NCI-H2196 treated with DMSO at 0.1 percent for 48 hours (cell line): ENCODE results near the gene TNIP2.
"Not testable (repeated sequence)": the region's sequence is repeated elsewhere in the genome, so short reads cannot be mapped to it uniquely, and the experiment has no call there.

Source experiments
- DNase-seq: peaks from one replicate; lab custom pipeline; 2025; ENCODE audit not compliant: unreplicated experiment; lab: John Stamatoyannopoulos, UW

TNIP2 gene

GRCh38 chr4:2794486-2795299 is 38.6 kb upstream of the TNIP2 start:
- DNase-seq, result no peak

DNA sequence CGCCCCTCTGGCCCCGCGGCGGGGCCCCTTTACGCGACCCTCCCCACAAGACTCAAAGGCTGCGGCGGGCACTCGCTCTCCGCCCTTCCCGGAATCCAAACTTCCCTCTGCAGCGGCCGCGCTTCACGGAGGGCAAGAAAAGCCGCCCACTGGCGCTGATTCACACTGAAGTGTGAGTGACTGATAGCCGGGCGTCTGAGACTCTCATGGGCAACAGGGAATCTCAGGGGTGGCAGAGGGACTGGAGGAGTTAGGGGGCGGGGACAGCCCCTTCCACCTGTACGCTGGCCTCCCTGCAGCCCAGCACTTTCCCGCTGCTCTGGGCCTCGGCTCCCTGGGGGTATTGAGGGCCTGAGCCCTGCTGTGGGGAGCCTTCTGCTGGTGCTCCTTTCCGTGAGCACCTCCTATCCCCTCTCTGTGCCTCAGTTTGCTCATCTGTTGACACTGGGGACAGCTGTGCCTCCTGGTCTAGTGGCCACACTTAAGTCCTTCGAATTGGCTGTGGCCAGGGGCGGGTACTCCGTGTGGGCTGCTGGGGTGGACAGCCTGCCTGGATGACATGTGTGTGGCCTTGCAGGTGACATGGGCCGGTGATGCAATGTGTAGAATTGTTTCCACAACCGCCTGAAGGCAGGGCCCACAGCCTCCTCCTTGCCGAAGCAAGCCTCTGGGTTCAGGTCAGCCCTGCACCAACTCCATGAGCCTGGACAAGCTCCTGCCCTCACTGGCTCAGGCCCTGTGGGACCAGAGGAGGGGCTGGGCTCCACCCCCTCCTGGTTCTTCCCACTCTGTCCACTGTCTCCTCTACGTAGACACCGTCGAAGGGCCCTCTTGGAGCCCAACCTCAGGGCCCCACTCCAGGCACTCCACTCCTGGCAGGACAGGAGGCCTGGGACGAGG is 37.7 kb upstream of the TNIP2 start:
- no peak for DNase-seq

DNA sequence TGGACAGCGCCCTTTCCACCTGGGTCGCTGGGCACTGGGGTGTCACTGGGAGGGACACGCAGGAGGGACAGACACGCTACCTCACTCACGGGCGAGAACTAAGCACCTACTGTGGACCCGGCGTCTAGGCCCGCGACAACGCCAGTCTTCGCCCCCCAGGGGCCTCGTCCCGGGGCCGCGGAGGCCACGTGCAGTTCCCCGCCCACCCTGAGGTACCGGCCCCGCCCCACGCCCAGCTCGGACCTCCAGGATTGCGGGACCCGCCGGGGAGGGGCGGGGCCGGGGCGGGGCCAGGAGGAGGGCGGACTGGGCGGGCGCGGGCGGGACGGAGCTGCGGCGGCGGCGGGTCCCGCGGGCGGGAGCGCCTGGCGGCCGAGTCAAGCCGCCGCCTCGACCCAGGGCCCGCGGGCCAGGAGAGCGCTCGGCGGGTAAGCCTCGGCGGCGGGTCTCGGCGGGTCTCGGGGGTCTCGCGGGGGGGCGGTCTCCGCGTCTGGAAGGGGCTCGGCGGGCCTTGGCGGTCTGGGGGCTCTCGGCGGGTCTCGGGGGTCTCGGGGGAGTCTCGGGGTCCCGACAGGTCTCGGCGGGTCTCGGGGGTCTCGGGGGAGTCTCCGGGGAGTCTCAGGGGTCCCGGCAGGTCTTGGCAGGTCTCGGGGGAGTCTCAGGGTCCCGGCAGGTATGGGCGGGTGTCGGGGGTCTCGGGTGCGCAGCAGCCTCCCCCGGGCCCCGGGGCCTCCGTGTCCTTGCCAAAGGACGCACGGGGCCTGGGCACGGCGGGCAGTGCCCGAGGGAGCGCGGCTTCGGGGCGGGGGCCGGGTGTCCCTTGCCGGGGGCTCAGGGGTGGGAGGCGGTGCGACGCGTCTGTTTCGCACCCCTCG is 36.8 kb upstream of the TNIP2 start, which contains the start of gene SH3BP2:
SH3BP2 (plus strand) TSS at position 375 of the 875 bp plus-strand sequence. CDS start 27,533 bp downstream, outside the sequence.
- DNase-seq, result no peak

DNA sequence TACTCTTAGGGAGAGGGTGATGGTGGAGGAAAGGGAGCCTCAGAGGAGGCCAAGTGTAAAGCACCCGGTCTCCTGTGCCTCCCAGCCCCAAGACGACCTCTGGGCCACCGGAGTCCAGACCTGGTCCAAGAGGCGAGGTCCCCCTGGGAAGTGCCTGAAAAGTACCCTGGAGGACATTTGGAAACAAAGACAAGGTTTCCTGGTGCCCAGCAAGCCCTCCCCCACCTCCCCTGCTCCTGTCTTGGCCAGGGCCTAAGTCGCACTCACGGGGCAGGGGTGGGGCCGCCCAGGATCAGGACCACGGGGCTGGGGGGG is 36.2 kb upstream of the TNIP2 start:
- DNase-seq, result no peak

DNA sequence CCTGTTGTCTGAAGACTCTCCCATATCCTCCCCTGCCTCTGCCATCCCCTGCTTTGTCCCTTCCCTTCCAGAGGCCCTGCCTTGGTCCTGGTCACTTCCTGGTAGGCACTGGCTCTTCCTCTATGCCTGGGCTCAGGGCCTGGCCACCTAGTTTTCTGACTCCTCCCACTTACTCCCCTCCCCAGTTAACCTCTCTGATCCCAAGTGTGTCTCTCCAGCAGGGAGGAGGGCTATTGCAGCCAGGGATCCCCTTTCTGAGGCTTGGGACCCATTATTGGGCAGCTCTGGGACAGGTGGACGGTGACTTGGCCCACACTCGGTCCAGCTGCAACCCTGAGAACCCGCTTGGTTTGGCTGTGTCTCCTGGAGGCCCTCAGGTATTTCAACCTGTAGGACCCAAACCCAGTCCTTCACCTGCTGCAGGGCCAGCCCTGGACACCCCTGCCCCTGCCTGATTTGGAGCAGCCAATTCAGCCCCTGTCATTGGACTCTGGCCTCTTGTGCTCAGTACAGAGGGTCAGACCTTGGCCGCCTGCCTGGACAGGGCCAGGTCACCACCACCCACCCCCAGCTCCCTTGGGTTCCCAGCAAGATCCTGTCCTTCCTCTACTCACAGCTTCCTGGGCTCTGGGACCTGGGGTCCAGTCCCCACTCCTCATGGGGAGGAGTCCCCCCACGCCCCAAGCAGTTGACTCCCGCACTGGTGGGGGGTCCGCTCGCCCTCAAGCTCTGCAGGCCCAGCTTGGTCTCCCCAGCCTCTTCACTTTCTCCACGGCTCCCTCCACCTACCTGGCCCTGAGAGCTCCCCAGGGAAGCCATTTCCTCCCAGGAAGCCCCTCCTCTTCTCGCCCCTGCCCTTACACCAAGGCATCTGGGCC is 35.6 kb upstream of the TNIP2 start:
- no peak for DNase-seq

DNA sequence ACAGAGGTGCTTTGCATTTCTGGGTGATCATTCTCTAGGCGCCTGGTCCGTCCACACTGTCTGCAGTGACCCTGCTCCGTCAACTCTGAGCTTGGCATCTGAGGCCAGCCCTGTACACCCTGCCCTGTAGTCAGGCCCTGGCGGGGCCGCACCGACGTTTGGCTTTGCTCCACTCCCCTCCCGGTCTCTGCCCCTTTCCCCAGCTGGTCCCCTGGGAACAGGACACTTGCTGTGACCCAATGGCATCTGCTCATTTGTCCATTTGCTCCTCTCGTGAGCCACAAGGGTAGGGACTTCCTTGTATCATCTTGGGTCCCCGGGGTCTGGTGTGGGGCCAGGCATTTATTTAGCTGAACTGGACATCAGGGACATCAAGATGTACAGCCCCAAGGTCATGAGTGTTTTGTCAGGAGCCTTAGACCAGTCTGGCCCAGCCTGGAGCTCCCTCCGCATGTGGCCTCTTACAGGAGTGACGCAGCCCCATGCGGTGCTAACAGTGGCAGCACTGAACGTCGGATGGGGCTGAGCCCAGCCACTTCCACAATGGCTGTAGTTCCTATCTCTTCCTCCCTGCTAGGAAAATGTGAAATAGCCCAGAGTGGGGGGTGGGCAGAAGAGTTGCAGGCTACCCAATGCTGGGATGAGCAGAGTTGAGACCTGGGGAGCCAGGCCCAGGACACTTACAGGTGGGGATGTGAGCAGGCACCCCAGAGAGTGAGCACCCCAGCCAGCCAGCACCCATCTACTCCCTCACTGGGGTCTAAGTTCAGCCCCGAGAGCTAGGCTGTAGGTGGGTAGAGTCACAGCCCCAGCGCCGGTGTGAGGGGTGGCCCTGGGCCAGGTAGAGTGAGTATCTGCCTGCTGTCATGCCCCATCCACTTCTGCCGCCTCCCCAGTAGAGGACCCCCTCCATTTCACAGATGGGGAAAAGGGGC is 34.7 kb upstream of the TNIP2 start:
- DNase-seq, result no peak

DNA sequence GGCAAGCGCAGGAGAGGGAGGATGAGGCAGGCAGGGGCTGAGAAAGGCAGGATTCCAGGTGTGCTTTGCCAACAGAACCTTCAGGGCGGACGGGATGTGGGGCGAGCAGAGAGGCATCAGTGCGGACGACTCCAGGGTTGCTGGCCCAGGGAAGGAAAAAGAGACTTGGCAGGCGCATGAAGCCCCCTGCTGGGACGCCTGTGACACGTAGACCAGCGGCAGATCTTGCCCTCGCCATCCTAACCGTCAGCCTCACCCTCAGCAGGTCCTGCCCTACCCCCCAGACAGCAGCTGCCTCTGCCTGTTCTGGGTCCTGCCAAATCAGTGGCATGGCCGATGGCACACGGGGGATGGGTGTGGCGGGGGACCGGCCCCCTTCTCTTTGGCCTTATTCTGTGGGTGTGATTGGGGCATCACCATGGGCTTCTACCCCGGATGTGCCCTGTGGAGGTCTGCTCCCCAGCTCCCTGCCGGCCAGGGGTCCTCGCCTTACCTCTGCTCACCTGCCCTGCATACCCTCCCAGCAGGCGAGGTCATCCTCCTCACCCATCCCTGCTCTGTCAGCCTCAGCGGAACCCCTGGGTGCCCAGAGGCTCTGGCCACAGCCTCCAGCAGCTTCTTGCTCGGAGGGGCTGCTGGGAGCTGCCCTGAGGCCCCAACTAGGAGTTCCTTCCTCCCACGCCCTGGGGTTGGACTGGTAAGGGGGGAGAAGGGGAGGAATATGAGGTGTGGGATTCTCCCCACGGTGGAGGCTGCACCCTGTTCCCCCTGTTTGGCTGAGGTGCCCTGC is 33.9 kb upstream of the TNIP2 start:
- no peak for DNase-seq

DNA sequence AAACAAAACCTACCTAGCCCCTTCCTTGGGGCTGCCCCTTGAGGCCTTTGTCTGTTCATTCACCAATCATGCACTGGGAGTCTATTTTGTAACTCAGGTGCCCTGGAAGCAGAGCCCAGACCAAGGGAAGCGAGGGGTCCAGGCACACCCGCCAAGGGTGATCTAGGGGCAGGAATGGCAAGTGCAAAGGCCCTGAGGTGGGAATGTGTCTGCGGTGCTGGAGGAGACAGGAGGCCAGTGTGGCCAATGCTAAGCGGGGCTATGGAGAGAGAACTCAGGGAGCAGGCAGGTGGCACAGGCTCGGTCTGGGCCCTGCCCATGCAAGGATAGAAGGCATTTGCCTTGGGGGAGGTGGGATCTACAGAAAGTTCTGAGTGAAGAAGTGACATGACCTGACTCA is 33.2 kb upstream of the TNIP2 start:
- no peak for DNase-seq

GRCh38 chr4:2788532-2789103 is 32.5 kb upstream of the TNIP2 start:
- DNase-seq, result no peak

GRCh38 chr4:2788101-2788500 is 32.0 kb upstream of the TNIP2 start:
- no peak for DNase-seq

GRCh38 chr4:2787230-2788100 is 31.3 kb upstream of the TNIP2 start:
- DNase-seq, result no peak

DNA sequence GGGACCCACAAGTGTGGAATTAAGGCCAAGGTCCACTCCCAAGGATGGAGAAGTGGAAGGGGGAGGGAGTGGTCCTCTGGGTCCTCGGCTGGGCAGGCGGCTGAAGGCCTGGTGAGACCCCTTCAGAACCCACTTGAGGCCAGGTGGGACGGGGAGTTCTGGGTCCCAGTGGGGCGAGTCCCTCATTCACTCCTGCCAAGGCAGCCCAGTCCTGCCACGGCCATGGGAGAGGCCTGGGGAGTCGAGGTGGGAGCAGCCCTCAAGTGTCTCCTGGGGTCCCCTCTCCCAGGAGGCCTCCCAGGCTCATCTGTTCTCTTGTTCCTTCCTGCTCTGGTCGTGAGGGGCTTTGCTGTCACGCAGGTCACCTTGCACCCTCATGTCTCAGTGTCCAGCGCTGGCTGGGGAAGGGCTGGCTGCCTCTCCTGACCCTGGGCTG is 30.7 kb upstream of the TNIP2 start:
- no peak for DNase-seq

DNA sequence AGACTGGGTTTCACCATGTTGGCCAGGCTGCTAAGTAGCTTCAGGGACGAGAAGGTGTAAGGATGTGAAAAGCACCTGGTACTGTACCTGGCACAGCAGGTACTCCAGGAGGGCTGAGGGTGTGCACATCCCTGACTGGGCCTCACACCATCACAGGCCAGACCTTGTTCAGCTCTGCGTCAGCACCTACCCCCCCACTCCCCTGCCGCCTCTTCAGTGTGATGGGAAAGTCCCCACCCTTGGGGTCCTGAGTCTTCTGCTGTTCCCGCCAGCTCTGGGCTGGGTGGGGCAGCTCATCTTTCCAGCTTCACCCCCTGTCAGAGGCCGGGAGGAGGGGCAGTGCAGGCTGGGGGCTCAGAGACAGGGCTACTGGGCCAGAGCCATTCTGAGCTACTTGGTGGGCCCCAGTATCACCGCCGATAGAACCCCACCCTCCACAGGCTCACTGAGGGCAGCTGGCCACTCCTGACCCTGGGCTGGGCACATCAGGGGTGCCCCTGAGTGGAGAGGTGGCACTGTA is 30.1 kb upstream of the TNIP2 start:
- DNase-seq, result no peak

- no peak for DNase-seq
Measured at GRCh38 chr4:2785613-2786012, 29.5 kb upstream of the TNIP2 start.

GRCh38 chr4:2783790-2784189 is 27.7 kb upstream of the TNIP2 start:
- DNase-seq, result no peak

DNA sequence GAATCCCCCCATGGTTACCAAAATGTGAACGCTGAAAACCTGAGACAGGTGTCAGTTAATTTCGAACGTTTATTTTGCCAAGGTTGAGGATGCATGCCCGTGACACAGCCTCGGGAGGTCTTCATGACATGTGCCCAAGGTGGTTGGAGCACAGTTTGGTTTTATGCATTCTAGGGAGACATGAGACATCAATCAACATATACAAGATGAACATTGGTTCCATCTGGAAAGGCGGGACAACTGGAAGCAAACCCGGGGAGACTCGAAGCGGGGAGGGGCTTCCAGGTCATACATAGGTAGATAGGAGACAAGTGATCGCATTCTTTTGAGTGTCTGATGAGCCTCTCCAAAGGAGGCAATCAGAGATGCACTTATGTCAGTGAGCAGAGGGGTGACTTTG is 25.8 kb upstream of the TNIP2 start:
- no peak for DNase-seq

DNA sequence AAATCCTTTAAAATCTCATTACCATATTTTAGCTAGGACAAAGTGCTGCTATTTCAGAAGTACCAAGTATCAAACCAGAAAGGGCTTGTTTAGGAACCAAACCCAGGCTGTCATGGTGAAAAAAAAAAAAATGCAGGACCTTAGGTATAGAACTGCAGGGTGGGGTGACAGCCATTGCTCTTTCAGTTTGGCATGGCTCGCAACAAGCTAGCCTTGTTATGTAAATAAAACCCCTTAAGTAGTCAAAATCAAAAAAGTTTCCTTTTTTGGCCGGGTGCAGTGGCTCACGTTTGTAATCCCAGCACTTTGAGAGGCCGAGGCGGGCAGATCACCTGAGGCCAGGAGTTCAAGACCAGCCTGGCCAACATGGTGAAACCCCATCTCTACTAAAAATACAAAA is 24.5 kb upstream of the TNIP2 start:
- not testable (repeated sequence) for DNase-seq
